ENCODE results near the gene SVIL.
A peak's percentile ranks its signal among the peaks of the same experiment; 100 is the strongest.
"Not testable (repeated sequence)": the region's sequence is repeated elsewhere in the genome, so short reads cannot be mapped to it uniquely, and the experiment has no call there.

Gene SVIL

GRCh38 chr10:29643771-29644501 is 9.2 kb upstream of the SVIL start:
- no peak overlapping the region for H3K27ac Mint-ChIP-seq
- H3K27me3 Mint-ChIP-seq, result no peaks in the 10 kb centered on the region
- H3K4me1 Mint-ChIP-seq (ENCODE audit: low read depth), result peaks cover 42% of the 10 kb centered on the region
- no peak overlapping the region for H3K4me3 Mint-ChIP-seq
- H3K36me3 Mint-ChIP-seq (ENCODE audit: low read depth), result no peaks in the 10 kb centered on the region
- H3K9me3 Mint-ChIP-seq, result no peaks in the 10 kb centered on the region
- DNase-seq, result no peak

DNA sequence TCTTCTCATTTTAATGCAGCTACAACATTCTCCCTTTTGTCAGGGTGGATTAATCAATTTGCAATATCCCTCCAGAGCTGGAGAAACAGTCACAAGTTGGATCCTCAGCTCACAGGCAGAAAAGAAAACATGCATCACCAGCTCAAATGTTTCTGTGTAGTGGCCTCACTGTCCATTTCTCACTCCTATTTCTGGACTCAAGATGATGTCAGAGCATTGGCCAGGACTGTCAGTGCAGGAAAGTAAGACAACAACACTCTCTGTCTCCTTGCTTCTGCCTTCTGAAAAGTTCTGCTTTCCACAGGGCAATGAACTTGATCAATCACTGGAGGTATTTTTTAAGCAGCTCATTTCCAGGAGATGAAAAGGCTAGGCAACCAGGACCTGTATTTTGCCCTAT is 8.2 kb upstream of the SVIL start:
- Mint-ChIP-seq H3K4me3 (no peak overlapping the region), H3K27ac (no peak overlapping the region), H3K9me3 (no peaks in the 10 kb centered on the region), H3K27me3 (no peaks in the 10 kb centered on the region), H3K36me3 (ENCODE audit: low read depth) (no peaks in the 10 kb centered on the region), H3K4me1 (ENCODE audit: low read depth) (peaks cover 32% of the 10 kb centered on the region)
- DNase-seq, result no peak

DNA sequence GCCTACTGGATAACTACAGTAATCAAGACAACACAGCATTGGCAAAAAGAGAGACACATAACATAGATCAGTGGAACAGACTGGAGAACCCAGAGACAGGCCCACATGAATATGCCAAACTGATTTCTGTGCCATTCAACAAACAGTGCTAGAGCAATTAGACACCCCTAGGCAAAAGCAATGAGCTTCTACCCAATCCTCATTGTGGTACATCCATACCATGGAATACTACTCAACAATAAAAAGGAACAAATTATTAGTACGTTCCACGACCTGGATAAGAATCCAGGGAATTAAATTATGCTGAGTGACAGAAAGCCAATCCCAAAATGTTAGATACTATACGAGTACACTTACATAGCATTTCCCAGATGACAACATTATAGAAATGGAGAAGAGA is 2.8 kb upstream of the SVIL start:
- no peaks in the 10 kb centered on the region for H3K27me3 Mint-ChIP-seq

GRCh38 chr10:29636178-29636577 is 1.4 kb upstream of the SVIL start:
- Mint-ChIP-seq H3K9me3 (no peaks in the 10 kb centered on the region), H3K27ac (peak overlapping the region; percentile 5), H3K27me3 (no peaks in the 10 kb centered on the region), H3K4me3 (no peak overlapping the region), H3K36me3 (ENCODE audit: low read depth) (peaks cover 7% of the 10 kb centered on the region), H3K4me1 (ENCODE audit: low read depth) (peaks cover 47% of the 10 kb centered on the region)
- DNase-seq, result no peak

More for the DNA sequence above, 2.8 kb upstream of the SVIL start:
- no peak for DNase-seq
- no peak overlapping the region for H3K4me3 Mint-ChIP-seq
- H3K27ac Mint-ChIP-seq, result no peak overlapping the region
- H3K36me3 Mint-ChIP-seq (ENCODE audit: low read depth), result peaks cover 7% of the 10 kb centered on the region
- no peaks in the 10 kb centered on the region for H3K9me3 Mint-ChIP-seq
- H3K4me1 Mint-ChIP-seq (ENCODE audit: low read depth), result peaks cover 45% of the 10 kb centered on the region

DNA sequence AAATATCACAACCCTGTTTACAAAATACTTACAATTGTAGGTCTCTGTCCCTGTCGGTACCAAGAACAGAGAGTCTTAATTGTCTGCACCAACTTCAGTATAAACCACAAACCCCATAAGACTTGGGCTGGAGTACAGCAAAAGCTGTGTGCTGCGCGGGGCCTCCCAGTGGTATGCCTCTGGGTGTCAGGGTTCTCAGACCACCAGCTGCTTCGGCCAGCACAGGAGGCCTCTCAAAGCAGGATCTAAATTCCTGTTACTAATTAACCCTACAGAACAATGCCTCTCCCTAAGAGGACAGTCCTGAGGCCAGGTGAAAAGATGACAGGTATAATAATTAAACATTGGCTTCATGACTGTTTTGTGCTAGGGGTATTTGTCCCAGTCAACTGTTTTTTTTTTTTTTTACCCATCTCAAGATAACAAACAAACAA is 957 bp upstream of the SVIL start:
- H3K9me3 Mint-ChIP-seq, result no peaks in the 10 kb centered on the region
- H3K4me3 Mint-ChIP-seq, result peak overlapping the region; percentile 10
- peaks cover 50% of the 10 kb centered on the region for H3K4me1 Mint-ChIP-seq (ENCODE audit: low read depth)
- no peaks in the 10 kb centered on the region for H3K27me3 Mint-ChIP-seq
- no peak for DNase-seq
- no peak overlapping the region for H3K27ac Mint-ChIP-seq
- H3K36me3 Mint-ChIP-seq (ENCODE audit: low read depth), result peaks cover 7% of the 10 kb centered on the region

GRCh38 chr10:29634105-29634504 is 666 bp downstream of the SVIL start:
- Mint-ChIP-seq H3K27ac (no peak overlapping the region), H3K36me3 (ENCODE audit: low read depth) (peaks cover 7% of the 10 kb centered on the region), H3K9me3 (no peaks in the 10 kb centered on the region), H3K27me3 (no peaks in the 10 kb centered on the region), H3K4me1 (ENCODE audit: low read depth) (peaks cover 53% of the 10 kb centered on the region), H3K4me3 (no peak overlapping the region)
- no peak for DNase-seq

DNA sequence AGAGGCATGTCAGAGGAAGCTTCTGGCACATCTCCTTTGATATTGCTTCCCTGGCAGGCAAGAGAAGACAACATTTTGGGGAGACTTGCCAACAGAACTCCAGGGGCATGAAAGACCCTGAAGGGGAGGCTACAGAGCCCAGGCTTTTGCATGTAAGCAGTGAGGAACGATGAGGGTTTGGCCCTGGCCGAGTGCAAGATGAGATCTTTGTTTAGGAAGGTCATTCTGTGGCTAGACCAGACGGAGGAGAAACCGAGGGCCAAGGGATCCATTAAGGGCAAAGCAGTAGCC is 3.8 kb downstream of the SVIL start:
- Mint-ChIP-seq H3K27ac (no peak overlapping the region), H3K36me3 (ENCODE audit: low read depth) (no peaks in the 10 kb centered on the region), H3K4me3 (no peak overlapping the region), H3K9me3 (no peaks in the 10 kb centered on the region), H3K4me1 (ENCODE audit: low read depth) (peaks cover 47% of the 10 kb centered on the region), H3K27me3 (no peaks in the 10 kb centered on the region)
- no peak for DNase-seq

GRCh38 chr10:29630205-29631048 is 4.3 kb downstream of the SVIL start:
- peaks cover 41% of the 10 kb centered on the region for H3K4me1 Mint-ChIP-seq (ENCODE audit: low read depth)
- H3K9me3 Mint-ChIP-seq, result no peaks in the 10 kb centered on the region
- H3K27me3 Mint-ChIP-seq, result no peaks in the 10 kb centered on the region
- H3K36me3 Mint-ChIP-seq (ENCODE audit: low read depth), result no peaks in the 10 kb centered on the region
- no peak overlapping the region for H3K4me3 Mint-ChIP-seq
- H3K27ac Mint-ChIP-seq, result no peak overlapping the region
- DNase-seq, result no peak

DNA sequence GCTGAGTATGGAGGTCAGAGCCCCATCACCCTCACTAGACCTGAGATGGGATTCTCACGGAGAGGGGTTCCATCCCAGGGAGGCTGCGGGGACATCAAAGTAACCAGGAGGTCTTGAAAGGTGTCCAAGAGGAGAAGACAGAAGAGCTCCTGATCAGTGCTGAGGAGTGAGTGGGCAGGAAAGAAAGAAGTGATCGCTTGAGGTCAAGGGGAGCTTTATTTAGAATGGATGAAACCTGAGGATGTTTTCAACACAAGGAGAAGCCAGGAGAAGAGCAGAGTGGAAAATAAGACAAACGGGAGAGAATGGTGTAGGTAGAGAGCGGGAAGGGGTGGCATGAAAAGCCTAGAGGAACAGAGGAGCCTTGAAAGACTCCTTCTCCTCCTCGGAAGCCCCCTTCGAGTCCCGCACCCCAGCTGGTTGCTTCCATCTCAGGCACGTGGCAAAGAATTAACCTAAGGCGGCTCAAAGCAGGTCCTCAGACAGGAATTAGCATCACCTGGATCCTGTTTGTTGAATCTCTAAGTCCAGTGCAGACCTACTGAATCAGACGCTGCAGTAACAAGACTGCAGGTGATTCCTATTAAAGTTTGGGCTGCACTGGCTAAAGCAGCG is 5.8 kb downstream of the SVIL start:
- H3K9me3 Mint-ChIP-seq, result no peaks in the 10 kb centered on the region
- H3K36me3 Mint-ChIP-seq (ENCODE audit: low read depth), result no peaks in the 10 kb centered on the region
- H3K4me3 Mint-ChIP-seq, result no peak overlapping the region
- H3K27ac Mint-ChIP-seq, result no peak overlapping the region
- no peak for DNase-seq
- H3K4me1 Mint-ChIP-seq (ENCODE audit: low read depth), result peaks cover 37% of the 10 kb centered on the region
- H3K27me3 Mint-ChIP-seq, result no peaks in the 10 kb centered on the region

DNA sequence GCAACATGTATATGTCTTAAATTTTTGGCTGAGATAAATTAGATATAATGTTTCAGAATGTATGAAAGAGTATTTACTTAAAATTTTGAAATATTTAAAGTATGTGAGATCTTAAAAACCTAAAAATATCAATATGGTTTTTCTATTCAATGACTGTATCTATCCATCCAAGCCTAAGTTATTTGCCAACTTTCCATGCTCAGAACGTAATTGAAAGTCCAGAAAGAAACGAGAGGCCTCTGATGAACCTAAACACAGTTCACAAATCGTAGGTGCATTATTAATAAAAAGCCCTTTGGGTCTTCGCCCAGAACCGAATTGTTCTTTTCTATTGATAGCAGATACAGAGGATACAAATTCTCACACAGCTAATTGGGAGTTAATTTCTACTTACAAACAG is 6.5 kb downstream of the SVIL start:
- Mint-ChIP-seq H3K27me3 (no peaks in the 10 kb centered on the region), H3K9me3 (no peaks in the 10 kb centered on the region), H3K4me3 (no peak overlapping the region), H3K4me1 (ENCODE audit: low read depth) (peaks cover 30% of the 10 kb centered on the region), H3K27ac (no peak overlapping the region), H3K36me3 (ENCODE audit: low read depth) (no peaks in the 10 kb centered on the region)
- DNase-seq, result no peak

GRCh38 chr10:29627201-29628132 is 7.3 kb downstream of the SVIL start:
- Mint-ChIP-seq H3K9me3 (no peaks in the 10 kb centered on the region), H3K4me3 (no peak overlapping the region), H3K27ac (no peak overlapping the region)

DNA sequence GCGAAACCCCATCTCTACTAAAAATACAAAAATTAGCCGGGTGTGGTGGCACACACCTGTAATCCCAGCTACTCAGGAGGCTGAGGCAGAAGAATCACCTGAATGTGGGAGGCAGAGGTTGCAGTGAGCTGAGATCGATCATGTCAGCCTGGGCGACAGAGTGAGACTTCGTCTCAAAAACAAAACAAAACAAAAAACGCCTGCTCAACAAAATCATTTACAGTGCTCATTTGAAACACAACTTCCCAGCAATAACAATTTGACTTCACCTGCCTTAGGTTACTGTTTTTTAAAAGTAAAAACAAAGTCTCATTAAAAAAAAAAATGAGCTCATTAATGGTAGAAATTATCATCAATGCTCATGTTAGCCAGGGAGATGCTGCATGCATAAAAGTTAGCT is 10.4 kb downstream of the SVIL start:
- DNase-seq; H3K36me3 Mint-ChIP-seq (ENCODE audit: low read depth); H3K9me3 Mint-ChIP-seq; H3K27ac Mint-ChIP-seq; H3K27me3 Mint-ChIP-seq; H3K4me3 Mint-ChIP-seq: not testable (repeated sequence)
- peaks cover 16% of the 10 kb centered on the region for H3K4me1 Mint-ChIP-seq (ENCODE audit: low read depth)

More at GRCh38 chr10:29627201-29628132, 7.3 kb downstream of the SVIL start:
- peaks cover 22% of the 10 kb centered on the region for H3K4me1 Mint-ChIP-seq (ENCODE audit: low read depth)
- H3K36me3 Mint-ChIP-seq (ENCODE audit: low read depth), result no peaks in the 10 kb centered on the region
- no peaks in the 10 kb centered on the region for H3K27me3 Mint-ChIP-seq
- DNase-seq, result no peak

- Mint-ChIP-seq H3K9me3 (no peaks in the 10 kb centered on the region), H3K27me3 (no peaks in the 10 kb centered on the region), H3K36me3 (ENCODE audit: low read depth) (no peaks in the 10 kb centered on the region), H3K27ac (no peak overlapping the region), H3K4me3 (no peak overlapping the region), H3K4me1 (ENCODE audit: low read depth) (peaks cover 20% of the 10 kb centered on the region)
- DNase-seq, result no peak
Measured at GRCh38 chr10:29623797-29624196, 11.0 kb downstream of the SVIL start.

- Mint-ChIP-seq H3K27me3 (no peaks in the 10 kb centered on the region), H3K36me3 (ENCODE audit: low read depth) (no peaks in the 10 kb centered on the region), H3K4me1 (ENCODE audit: low read depth) (peaks cover 16% of the 10 kb centered on the region), H3K27ac (no peak overlapping the region), H3K9me3 (no peaks in the 10 kb centered on the region), H3K4me3 (no peak overlapping the region)
- no peak for DNase-seq
Measured at GRCh38 chr10:29622382-29622922, 12.3 kb downstream of the SVIL start.
